GM18505 (cell line): ENCODE results near the gene IDE.
"Not testable (repeated sequence)": the region's sequence is repeated elsewhere in the genome, so short reads cannot be mapped to it uniquely, and the experiment has no call there.

Experiments
- ATAC-seq: cut with Tn5 transposase; IDR thresholded peaks from one replicate; pipeline ENCODE4 v1.9.1; 2021; ENCODE audit not compliant: unreplicated experiment
- POLR2A ChIP-seq: IDR thresholded peaks from 4 replicates; pipeline ENCODE4 v1.6.1; 2011; ENCODE audit warnings: borderline replicate concordance; ENCODE audit not compliant: insufficient read depth, insufficient read length; ENCODE audit errors: extremely low read depth

Gene IDE

GRCh38 chr10:92438220-92438619 lies 135.7 kb downstream of the IDE start:
- no peak for ATAC-seq
- no peak for TF ChIP-seq POLR2A

GRCh38 chr10:92436611-92437010 lies 137.3 kb downstream of the IDE start:
- TF ChIP-seq POLR2A: no peak
- no peak for ATAC-seq

GRCh38 chr10:92436065-92436464 lies 137.8 kb downstream of the IDE start:
- not testable (repeated sequence) for ATAC-seq

- no peak for ATAC-seq
- TF ChIP-seq POLR2A: no peak
These were observed 139.5 kb downstream of the IDE start for GRCh38 chr10:92434385-92434784.

- no peak for ATAC-seq
- TF ChIP-seq POLR2A: no peak
These were observed 141.3 kb downstream of the IDE start for GRCh38 chr10:92432596-92432995.

GRCh38 chr10:92430103-92430502 lies 143.8 kb downstream of the IDE start:
- no peak for TF ChIP-seq POLR2A
- no peak for ATAC-seq

GRCh38 chr10:92421550-92421949 lies 152.3 kb downstream of the IDE start:
- no peak for ATAC-seq
- TF ChIP-seq POLR2A: no peak

- ATAC-seq: no peak
- no peak for TF ChIP-seq POLR2A
These were observed 153.2 kb downstream of the IDE start for GRCh38 chr10:92420546-92421275.

GRCh38 chr10:92419740-92420545 lies 153.9 kb downstream of the IDE start:
- TF ChIP-seq POLR2A: no peak
- ATAC-seq: no peak

GRCh38 chr10:92418891-92419290 lies 155.0 kb downstream of the IDE start:
- no peak for ATAC-seq
- TF ChIP-seq POLR2A: no peak

GRCh38 chr10:92418221-92418620 lies 155.7 kb downstream of the IDE start:
- no peak for TF ChIP-seq POLR2A
- ATAC-seq: no peak

- TF ChIP-seq POLR2A: no peak
- no peak for ATAC-seq
These were observed 160.4 kb downstream of the IDE start for GRCh38 chr10:92413519-92413918.

- TF ChIP-seq POLR2A: no peak
- ATAC-seq: no peak
These were observed 160.9 kb downstream of the IDE start for GRCh38 chr10:92413011-92413410.

- ATAC-seq: no peak
- TF ChIP-seq POLR2A: no peak
These were observed 162.5 kb downstream of the IDE start for GRCh38 chr10:92411406-92411805.

GRCh38 chr10:92410501-92410900 lies 163.4 kb downstream of the IDE start:
- no peak for TF ChIP-seq POLR2A
- no peak for ATAC-seq

GRCh38 chr10:92408017-92408361 lies 165.9 kb downstream of the IDE start:
- TF ChIP-seq POLR2A: no peak
- no peak for ATAC-seq
